ENCODE data around the gene CYSRT1.

The CYSRT1 gene

DNA sequence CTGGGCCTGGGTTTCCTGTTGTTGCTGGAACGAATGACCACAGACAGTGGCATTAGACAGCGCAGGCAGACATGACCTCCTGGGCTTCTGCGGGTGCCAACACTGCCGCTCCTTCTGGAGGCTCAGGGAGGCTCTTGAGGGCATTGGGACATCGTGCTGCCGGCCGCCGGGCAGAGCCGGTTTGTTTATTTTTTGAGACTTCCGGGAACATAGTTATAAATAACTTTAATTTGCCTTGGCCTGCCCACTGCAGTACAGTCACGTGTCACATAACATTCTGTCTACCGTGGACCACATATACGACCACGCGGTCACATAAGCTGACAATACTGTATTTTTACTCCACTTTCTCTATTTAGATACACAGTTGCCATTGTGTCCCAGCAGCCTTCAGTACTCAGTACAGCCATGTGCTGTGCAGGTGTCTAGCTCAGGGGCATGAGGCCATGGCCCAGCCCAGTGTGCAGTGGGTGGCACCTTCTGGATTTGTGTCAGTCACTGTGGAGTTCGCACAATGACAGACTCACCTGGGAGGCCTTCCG, 44.3 kb downstream of the CYSRT1 start:
- H3K9me3 ChIP-seq (ENCODE audit: low read length) = no peaks in the 10 kb centered on the region
- no peak overlapping the region for H3K4me3 ChIP-seq (ENCODE audit: low read length)
- no peak overlapping the region for H2AFZ ChIP-seq (ENCODE audit: low read depth, low read length)
- H3K36me3 ChIP-seq (ENCODE audit: insufficient read depth, low read length) = peaks cover 70% of the 10 kb centered on the region
- H3K27me3 ChIP-seq (ENCODE audit: insufficient read depth, low read length) = no peaks in the 10 kb centered on the region
- H3K4me1 ChIP-seq (ENCODE audit: insufficient read depth, low read length) = no peaks in the 10 kb centered on the region

DNA sequence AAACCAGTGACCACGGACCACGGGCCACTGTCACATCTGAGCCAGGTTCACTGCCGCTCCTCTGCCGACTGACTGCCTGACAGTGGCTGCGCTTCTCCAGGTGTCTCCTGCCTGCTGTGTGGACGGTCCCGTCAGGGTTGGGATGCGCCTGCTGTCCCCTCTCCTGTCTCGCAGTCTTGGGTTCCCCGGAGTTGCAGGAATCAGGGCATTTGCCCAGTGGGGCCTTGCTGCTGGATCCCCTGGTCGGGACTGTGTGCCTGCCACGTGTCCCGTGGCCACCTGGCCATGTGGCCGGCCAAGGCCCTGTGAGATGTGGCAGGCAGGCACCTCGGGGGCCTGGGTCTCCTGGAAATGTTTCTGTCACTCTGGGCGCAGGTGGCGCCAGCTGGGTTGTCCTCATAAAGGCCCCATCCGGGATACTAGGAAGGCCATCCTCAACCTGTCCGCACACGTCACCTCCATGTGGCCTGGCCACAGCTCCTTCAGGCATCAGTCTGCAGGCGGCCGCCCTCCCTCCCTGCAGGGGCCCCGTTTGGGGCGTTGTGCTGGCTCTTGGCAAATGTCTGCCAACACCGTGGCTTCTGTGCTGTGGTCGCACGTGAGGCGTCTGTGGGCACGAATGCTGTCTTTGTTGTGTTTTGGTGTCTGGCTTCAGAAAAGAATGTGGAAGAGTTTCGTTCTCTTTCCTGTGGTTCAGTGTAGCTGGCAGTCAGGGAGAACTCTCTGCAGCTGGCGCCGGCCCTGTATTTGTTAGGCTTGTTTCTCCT, 46.1 kb downstream of the CYSRT1 start:
- Histone ChIP-seq H3K36me3 (ENCODE audit: insufficient read depth, low read length) (peaks cover 62% of the 10 kb centered on the region), H3K9me3 (ENCODE audit: low read length) (no peaks in the 10 kb centered on the region), H3K27me3 (ENCODE audit: insufficient read depth, low read length) (no peaks in the 10 kb centered on the region), H3K4me1 (ENCODE audit: insufficient read depth, low read length) (no peaks in the 10 kb centered on the region), H2AFZ (ENCODE audit: low read depth, low read length) (no peak overlapping the region), H3K4me3 (ENCODE audit: low read length) (no peak overlapping the region)

DNA sequence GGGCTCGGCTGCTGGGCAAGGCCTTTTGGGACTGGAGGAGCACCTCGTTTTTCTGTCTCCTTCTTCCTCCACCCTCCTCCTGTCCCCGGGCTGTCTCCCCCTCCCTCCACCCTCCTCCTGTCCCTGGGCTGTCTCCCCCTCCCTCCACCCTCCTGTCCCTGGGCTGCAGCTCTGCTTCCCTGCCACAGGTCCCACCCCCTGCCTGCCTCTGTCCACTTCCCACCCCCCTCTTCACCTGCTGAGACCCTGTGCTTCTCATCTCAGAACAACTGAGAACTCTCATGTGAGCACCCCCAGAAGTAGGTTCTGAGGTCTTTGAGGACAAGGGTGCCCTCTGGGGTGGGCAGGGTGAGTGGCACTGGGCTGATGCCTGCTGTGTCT, 46.7 kb downstream of the CYSRT1 start:
- Histone ChIP-seq H3K4me1 (ENCODE audit: insufficient read depth, low read length) (no peaks in the 10 kb centered on the region), H3K36me3 (ENCODE audit: insufficient read depth, low read length) (peaks cover 56% of the 10 kb centered on the region), H2AFZ (ENCODE audit: low read depth, low read length) (no peak overlapping the region), H3K4me3 (ENCODE audit: low read length) (no peak overlapping the region), H3K9me3 (ENCODE audit: low read length) (no peaks in the 10 kb centered on the region), H3K27me3 (ENCODE audit: insufficient read depth, low read length) (no peaks in the 10 kb centered on the region)

DNA sequence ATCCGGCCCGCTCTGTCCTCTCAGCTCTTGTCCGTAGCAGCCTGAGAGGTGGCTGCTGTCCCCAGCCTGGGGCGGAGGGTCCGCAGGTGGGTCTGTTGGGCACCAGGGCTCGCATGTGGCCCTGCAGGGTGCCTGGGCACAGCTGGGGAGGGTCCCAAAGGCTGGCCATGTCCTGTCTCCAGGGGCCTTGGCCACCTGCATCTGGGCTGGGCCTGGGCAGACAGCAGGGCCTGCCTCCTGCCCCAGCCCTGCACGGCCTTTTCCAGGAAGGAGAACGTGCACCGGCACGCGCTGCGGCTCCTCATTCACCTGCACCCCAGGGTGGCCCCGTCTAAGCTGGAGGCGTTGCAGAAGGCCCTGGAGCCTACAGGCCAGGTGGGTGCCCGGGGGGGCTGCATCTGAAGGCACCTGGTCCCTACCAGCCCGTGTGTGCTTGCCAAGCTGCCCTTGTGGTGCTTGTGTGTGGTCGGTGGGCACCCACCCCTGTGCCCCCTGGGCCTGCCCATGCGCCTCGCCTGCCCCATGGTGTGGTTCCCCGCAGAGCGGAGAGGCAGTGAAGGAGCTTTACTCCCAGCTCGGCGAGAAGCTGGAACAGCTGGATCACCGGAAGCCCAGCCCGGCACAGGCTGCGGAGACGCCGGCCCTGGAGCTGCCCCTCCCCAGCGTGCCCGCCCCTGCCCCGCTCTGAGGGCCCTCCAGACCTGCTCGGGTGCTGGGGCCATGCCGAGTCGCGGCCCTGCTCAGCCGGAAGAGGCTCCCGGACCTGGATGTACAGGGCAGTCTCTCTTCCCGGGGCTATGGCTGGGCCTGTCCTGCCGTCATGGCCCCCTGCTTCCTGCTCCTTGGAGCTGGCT, 47.5 kb downstream of the CYSRT1 start:
- no peaks in the 10 kb centered on the region for H3K4me1 ChIP-seq (ENCODE audit: insufficient read depth, low read length)
- peaks cover 48% of the 10 kb centered on the region for H3K36me3 ChIP-seq (ENCODE audit: insufficient read depth, low read length)
- no peaks in the 10 kb centered on the region for H3K9me3 ChIP-seq (ENCODE audit: low read length)
- no peak overlapping the region for H2AFZ ChIP-seq (ENCODE audit: low read depth, low read length)
- H3K4me3 ChIP-seq (ENCODE audit: low read length) = no peak overlapping the region
- no peaks in the 10 kb centered on the region for H3K27me3 ChIP-seq (ENCODE audit: insufficient read depth, low read length)

DNA sequence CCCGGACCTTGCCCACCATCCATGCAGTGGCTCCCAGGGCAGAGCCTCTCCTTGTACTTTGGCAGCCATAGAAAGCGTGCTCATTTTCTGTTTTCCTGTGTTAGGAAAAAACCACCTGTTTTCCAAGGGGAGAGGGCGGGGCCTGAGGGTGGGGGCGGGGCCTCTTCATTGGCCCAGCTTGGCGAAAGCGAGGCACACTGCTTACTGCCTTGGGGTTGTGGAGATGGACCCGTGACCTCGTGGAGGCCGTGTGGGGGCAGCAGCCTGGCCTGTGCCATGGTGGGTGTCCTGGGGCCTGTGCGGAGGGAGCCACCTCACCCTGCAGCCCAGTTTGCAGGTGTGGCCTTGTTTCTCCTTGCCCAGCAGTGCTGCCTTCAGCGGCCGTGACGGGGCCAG, 48.1 kb downstream of the CYSRT1 start:
- no peaks in the 10 kb centered on the region for H3K4me1 ChIP-seq (ENCODE audit: insufficient read depth, low read length)
- no peaks in the 10 kb centered on the region for H3K9me3 ChIP-seq (ENCODE audit: low read length)
- H3K27me3 ChIP-seq (ENCODE audit: insufficient read depth, low read length) = no peaks in the 10 kb centered on the region
- H3K4me3 ChIP-seq (ENCODE audit: low read length) = no peak overlapping the region
- peaks cover 42% of the 10 kb centered on the region for H3K36me3 ChIP-seq (ENCODE audit: insufficient read depth, low read length)
- no peak overlapping the region for H2AFZ ChIP-seq (ENCODE audit: low read depth, low read length)

DNA sequence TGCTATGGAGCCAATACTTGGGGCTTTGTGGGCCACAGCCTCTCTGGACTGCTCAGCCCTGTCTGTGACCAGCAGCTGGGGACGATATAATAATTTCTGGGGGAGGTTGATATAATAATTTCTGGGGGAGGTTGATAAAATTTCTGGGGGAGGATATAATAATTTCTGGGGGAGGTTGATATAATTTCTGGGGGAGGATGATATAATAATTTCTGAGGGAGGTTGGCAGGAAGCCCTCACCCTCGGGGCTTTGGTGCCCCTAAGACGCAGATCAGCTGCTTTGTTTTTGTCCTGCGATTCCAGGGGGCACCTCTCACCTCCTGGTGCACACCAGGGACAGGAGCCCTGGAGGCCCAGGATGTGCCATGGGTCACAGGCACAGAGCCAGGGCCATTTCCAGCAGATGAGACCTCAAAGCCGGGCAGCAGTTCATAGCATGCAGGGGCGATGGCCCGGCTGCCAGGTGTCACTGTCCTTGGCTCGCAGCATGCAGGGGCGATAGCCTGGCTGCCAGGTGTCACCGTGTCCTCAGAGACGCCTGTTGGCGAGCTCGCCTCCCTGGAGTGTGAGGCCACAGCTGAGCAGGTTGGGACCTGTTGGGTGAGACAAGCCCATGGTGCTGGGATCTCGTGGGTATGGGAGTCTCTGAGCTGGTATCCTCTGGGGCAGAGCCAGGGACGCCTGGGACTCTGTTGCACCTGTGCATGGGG, 48.8 kb downstream of the CYSRT1 start:
- Histone ChIP-seq H2AFZ (ENCODE audit: low read depth, low read length) (no peak overlapping the region), H3K4me1 (ENCODE audit: insufficient read depth, low read length) (no peaks in the 10 kb centered on the region), H3K9me3 (ENCODE audit: low read length) (peaks cover under 1% of the 10 kb centered on the region), H3K36me3 (ENCODE audit: insufficient read depth, low read length) (peaks cover 38% of the 10 kb centered on the region), H3K27me3 (ENCODE audit: insufficient read depth, low read length) (no peaks in the 10 kb centered on the region), H3K4me3 (ENCODE audit: low read length) (no peak overlapping the region)

DNA sequence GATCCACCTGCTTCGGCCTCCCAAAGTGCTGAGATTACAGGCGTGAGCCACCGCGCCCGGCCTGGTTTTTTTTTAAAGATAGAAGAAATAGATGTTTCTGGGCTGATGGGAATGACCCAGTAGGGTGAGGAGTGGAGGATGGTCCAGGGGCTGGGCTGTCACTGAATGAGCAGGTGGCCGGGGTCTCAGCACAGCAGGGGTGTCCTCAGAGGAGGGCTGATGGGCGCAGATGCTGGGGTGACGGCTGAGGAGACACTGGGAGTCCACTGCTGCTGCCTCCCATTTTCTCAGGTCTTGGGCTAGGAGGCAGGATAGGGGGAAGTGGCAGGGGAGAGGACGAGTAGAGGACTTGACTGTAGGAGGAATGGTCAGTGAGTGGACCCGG, 50.2 kb downstream of the CYSRT1 start:
- peaks cover 11% of the 10 kb centered on the region for H3K9me3 ChIP-seq (ENCODE audit: low read length)
- no peaks in the 10 kb centered on the region for H3K4me1 ChIP-seq (ENCODE audit: insufficient read depth, low read length)
- no peak overlapping the region for H2AFZ ChIP-seq (ENCODE audit: low read depth, low read length)
- peaks cover 28% of the 10 kb centered on the region for H3K36me3 ChIP-seq (ENCODE audit: insufficient read depth, low read length)
- H3K27me3 ChIP-seq (ENCODE audit: insufficient read depth, low read length) = no peaks in the 10 kb centered on the region
- no peak overlapping the region for H3K4me3 ChIP-seq (ENCODE audit: low read length)
